SH-SY5Y (cell line): Measurements from ENCODE around the gene SSC5D.

ENCODE experiments used
- GATA2 ChIP-seq: IDR thresholded peaks from 2 replicates; pipeline ENCODE4 v1.6.1; 2011; ENCODE audit warnings: mild to moderate bottlenecking, low read depth, low read length
- GATA3 ChIP-seq: IDR thresholded peaks from 2 replicates; pipeline ENCODE4 v1.6.1; 2011; ENCODE audit warnings: low read depth, mild to moderate bottlenecking, low read length, moderate library complexity

GRCh38 chr19:55519451-55520311, 31.4 kb downstream of the SSC5D start:
- TF ChIP-seq GATA2 (no peak), GATA3 (no peak)
